NCI-H1930 (cell line): ENCODE measurements around the gene PIP4K2C.
"Not testable (repeated sequence)": the region's sequence is repeated elsewhere in the genome, so short reads cannot be mapped to it uniquely, and the experiment has no call there.

Experiments used
- DNase-seq, 2 experiments: peaks; one replicate each; lab custom pipeline; 2025; lab: John Stamatoyannopoulos, UW

The PIP4K2C gene

DNA sequence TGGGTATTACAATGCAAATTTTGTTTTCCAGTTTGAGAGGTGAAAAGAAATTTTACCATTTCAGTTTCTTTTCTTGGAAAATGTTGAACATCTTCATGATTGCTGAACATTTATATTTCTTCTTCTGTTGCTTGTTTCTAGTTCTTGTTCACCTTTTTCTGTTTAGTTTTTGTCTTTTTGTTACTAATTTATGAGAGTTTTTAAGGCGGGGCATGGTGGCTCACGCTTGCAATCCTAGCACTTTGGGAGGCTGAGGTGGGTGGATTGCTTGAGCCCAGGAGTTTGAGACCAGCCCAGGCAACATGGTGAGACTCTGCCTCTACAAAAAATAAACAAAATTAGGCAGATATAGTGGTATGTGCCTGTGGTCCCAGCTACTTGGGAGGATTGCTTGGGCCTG, 30.5 kb upstream of the PIP4K2C start:
- DNase-seq, result no peak

DNA sequence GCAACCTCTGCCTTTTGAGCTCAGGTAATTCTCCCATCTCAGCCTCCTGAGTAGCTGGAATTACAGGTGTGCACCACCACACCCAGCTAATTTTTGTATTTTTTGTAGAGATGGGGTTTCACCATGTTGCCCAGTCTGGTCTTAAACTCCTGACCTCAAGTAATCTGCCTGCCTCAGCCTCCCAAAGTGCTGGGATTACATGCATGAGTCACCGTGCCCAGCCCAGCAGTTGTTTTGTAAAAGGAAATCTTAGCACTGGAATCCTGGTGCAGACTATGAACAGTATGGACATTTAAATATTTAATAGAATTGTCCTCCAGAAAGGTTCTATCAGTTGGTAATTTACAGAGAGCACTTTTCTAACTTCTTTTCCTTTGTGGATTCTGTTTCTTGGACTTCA, 29.9 kb upstream of the PIP4K2C start:
- DNase-seq, result not testable (repeated sequence)

DNA sequence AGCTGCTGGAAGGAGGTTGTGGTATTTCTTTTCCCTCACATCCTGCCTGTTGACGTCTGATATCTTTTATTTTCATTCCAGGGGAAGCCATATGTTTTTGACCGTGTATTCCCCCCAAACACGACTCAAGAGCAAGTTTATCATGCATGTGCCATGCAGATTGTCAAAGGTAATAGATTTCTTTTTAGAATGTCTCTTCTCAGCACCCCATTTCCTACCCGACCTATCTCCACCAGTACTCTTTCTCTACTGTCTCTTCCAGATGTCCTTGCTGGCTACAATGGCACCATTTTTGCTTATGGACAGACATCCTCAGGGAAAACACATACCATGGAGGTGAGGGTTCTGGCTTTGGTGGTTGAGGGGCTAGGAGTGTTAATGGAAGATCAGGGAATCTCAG, 27.6 kb upstream of the PIP4K2C start:
- DNase-seq, result no peak

DNA sequence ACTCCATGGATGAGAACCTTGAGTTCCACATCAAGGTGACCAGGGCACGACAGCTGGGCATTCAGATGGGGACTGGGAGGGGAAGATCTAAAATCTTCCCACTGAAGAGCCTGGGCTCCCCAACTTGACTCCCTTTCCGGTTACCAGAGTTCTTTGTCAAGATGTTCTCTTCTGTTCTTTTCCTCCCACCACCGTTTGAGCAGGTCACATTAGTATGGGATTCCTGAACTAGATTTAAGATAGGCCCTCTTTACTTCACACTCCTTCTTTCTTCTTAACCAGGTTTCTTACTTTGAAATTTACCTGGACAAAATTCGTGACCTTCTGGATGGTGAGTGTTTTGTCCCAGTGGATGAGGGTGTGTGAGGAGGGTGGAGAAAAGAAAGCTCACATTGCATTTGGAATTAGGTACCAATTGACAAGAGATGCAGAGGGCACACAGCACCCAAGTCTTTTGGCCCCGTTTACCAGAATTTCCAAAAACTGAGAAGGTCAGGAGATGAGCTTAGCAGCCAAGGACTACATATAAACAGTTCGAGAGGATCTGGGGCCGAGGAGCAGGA, 26.7 kb upstream of the PIP4K2C start:
- no peak for DNase-seq

DNA sequence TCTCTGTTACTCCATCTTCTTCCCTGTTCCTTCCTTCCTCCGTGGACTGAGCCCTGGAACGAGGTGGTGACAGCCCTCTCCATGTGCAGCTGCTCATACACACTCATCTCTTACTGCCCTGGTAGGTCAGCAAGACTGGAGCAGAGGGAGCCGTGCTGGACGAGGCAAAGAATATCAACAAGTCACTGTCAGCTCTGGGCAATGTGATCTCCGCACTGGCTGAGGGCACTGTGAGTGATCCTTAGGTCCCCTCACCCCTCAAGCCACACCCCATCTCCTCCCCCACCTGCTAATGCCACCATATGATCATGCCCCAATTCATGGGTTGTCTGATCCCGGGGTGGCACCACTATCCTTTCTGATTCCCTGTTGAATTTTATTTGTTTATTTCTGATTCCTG, 22.2 kb upstream of the PIP4K2C start:
- DNase-seq, result no peak

DNA sequence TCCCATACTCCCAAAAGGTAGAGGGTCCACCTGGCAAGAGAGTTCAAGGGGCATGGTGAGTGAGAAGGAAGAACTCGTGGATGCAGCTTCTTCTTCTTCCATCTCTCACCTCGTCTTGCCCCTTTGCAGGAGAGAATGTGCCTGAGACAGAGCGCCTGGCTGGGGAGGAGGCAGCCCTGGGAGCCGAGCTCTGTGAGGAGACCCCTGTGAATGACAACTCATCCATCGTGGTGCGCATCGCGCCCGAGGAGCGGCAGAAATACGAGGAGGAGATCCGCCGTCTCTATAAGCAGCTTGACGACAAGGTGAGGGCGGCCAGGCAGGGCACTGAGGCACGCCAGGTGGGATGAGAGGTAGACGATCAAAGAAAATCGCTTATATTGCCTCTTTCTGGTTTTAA, 21.1 kb upstream of the PIP4K2C start:
- DNase-seq, result no peak

DNA sequence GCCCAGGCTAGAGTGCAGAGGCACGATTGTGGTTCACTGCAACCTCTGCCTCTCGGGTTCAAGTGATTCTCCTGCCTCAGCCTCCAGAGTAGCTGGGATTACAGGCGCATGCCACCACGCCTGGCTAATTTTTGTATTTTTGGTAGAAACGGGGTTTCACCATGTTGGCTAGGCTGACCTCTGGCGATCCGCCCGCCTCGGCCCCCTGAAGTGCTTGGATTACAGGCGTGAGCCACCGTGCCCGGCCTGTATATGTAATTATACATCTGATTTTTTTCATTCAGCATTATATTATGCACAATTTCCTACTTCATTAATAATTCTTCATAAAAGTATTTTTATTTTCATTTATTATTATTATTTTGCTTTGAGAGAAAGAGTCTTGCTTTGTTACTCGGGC, 20.6 kb upstream of the PIP4K2C start:
- not testable (repeated sequence) for DNase-seq

DNA sequence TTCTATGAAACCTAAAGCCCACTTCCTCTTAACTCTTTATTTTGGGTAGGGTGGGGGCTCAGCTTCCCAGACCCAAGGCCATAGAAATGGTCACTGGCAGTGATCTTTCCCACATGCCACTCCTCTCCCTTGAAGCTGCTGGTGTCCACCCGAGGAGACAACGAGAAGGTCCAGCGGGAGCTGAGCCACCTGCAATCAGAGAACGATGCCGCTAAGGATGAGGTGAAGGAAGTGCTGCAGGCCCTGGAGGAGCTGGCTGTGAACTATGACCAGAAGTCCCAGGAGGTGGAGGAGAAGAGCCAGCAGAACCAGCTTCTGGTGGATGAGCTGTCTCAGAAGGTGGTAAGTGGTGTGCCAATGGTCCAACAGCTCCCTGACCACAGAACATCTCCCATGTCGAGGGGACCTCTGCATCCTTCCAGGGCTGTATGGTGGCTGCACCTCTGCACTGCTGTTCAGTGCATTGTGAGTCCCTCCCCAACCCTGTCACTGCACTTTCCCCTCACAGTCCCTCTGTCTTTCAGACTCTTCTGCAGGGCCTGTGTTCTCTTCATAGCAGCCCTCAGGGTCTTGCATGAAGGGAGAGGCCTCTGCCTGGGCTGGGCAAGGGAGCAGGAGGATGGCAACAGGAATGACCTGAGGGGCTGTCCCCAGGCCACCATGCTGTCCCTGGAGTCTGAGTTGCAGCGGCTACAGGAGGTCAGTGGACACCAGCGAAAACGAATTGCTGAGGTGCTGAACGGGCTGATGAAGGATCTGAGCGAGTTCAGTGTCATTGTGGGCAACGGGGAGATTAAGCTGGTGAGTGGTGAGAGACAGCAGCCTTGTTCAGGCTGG, 18.8 kb upstream of the PIP4K2C start:
- no peak for DNase-seq

DNA sequence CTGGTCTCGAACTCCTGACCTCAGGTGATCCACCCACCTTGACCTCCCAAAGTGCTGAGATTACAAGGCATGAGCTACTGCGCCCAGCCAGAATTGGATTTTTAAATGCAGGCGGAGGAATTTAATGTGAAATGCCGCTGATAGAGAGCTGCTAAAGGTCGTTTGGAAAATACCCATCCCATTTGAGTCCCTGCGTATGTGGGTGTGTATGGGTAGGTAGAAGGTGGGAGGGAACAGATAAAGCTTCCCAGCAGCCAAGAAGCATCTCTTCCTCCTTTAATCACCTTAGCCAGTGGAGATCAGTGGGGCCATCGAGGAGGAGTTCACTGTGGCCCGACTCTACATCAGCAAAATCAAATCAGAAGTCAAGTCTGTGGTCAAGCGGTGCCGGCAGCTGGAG, 16.2 kb upstream of the PIP4K2C start:
- no peak for DNase-seq

DNA sequence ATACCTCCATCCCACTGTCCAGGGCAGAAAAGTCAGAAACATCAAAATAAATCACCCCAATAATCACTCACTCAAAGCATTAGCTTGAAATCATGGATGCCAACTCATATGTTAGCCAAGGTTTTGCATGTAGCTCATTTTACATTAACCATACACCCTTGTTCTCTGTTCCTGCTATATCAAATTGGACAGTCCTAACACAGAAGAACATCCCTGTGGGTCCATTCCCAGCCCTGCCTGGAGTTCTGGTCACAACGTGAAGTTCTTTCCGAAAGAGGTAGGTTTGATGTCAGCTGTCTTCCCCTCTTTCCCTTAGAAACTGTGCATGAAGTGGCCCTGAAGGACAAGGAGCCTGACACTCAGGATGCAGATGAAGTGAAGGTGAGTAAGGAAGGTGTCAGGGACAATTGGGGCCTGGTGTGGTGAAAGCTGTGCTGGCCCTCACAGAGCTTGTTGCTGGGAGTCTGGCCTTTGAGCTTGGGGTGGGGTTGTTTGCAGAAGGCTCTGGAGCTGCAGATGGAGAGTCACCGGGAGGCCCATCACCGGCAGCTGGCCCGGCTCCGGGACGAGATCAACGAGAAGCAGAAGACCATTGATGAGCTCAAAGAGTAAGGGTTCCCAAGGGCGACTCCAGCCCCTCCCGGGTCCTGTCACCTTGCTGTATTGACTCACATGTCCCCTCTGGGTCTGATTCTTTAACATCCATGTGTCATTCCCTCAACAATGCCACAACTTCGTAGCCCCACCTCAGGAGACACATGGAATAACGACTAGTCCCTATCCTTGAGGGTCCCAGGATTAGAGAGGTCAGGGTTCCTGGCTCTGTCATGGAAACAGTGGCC, 15.0 kb upstream of the PIP4K2C start:
- no peak for DNase-seq

DNA sequence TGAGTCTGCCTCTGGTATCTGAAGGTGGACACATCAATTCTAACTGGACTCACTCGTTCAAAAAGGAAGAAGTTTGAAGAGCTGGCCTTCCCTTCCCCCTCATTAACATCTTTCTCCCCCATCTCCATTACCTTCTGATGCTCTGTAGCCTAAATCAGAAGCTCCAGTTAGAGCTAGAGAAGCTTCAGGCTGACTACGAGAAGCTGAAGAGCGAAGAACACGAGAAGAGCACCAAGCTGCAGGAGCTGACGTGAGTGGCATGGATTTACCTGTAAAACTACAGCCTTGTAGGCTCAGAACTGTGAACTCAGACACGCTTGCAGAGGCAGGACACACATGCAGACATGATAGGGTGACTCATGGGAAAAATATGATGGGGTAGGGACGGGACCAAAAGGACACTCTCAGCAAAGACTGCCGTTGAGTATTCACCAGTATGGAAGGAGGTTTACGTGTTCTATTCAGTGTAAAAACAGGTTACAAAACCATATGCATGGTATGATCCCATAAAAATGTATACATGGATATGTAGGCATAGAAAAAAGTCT, 14.3 kb upstream of the PIP4K2C start:
- DNase-seq, result no peak

DNA sequence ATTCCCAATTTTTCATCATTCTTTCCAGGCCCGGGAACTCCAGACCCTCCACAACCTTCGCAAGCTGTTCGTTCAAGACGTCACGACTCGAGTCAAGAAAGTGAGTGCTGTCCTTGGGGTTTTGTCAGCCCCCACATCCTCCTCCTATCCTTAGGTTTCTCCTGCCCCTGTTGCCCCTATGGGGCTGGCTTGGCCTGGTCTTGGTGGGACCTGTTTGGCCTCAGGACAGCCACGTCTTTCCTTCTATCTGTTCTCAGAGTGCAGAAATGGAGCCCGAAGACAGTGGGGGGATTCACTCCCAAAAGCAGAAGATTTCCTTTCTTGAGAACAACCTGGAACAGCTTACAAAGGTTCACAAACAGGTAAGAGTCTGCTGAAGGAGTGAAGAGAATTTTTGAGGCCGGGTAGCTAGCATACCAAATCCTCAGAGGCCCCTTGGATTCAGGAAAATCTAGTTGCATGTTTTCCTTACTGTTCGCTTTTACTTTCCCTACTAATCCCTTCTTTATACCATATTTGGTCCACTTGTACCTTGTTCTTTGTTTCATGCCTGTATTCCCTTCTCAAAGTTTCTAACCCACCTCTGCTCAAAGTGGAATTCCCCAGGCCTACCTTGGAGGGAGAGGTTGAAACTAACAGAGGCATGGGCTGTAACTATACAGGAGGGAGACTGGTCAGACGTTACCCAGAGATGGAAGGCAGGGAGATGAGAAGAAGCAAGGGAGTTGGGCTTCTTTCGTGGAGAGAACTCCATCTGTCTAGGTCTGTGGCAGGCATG, 12.8 kb upstream of the PIP4K2C start:
- no peak for DNase-seq

DNA sequence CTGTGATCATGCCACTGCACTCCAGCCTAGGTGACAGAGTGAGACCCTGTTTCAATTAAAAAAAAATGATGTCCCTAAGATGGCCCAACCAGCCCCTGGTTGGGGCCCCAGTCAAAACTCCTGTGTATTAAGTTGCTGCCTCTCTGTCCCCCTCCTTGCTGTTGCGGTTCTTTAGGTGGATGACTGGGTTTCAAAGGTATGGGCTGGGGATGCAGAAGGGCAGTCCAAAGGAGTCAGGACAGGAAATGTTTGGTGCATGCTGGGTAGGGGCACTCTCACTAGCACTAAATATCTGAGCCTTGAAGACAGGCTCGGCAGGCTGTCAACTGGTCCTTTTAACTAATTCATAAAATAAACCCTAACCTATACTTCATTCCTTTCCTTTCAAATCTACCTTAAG, 12.0 kb upstream of the PIP4K2C start:
- DNase-seq, result no peak

DNA sequence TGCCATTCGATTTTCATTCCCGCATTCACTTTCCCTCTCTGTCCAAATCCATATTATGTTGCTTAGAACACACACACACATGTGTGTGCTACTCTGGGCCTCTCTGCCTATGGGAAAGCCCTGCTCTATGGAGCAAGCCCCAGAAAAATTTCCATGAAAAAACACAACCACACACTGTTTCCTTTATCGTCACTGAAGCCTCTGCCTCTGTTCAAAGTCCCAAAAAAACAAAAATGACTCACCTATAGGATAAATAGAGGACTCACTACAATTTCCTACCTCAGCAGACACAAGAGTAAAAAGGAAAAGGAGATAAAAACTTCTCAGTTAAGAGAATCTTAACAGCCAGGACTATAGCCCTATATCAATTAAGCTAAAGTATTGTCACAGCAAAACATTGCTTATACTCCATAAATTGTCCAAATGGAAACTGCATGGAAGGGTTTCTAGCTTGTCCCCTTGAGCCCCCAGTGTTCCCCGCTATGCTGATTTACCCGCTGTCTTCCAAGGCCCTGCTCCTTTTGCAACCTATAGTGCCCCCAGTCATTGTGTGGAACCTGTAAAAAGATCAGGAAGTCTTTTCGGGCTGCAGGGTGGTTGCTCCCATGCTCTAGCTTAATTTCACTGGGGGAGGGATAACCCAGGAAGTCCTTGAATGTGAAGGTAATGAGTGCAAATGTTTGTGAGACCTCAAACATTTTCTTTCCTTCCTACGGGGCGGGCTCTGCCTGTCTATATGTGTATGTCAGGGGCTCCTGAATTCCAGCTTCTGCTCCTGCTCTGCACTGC, 11.1 kb upstream of the PIP4K2C start:
- DNase-seq, result no peak

DNA sequence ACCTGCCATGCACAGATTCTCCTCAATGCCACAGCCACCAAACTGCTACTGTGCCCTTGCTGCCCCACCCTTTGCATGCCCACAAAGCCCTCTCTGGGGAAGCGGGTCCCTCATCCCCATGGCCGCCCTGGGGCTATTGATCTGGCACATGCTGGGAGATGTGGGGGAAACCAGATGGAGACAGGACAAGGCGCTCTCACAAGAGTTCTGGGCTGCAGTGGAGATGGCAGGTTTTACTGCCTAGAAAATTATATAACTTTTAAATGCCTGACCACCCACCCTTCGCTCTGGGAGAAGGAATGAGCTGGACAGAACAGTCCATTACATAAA, 10.6 kb upstream of the PIP4K2C start:
- DNase-seq, result no peak

DNA sequence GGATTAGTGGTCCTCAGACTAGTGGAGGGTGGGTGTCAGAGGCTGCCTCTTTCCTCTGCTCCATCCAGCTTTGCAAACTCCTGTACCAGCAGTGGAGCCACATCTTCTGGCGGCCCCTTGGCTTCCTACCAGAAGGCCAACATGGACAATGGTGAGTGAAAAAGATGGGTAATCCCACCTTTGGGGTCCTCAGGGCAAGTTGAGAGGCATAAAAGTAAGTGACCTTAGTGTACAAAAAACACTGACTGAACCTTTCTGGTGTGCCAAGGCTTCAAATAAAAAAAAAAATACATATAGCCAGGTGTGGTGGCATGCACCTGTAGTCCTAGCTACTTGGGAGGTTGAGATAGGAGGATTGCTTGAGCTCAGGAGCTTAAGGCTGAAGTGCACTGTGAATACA, 9.2 kb upstream of the PIP4K2C start:
- no peak for DNase-seq

DNA sequence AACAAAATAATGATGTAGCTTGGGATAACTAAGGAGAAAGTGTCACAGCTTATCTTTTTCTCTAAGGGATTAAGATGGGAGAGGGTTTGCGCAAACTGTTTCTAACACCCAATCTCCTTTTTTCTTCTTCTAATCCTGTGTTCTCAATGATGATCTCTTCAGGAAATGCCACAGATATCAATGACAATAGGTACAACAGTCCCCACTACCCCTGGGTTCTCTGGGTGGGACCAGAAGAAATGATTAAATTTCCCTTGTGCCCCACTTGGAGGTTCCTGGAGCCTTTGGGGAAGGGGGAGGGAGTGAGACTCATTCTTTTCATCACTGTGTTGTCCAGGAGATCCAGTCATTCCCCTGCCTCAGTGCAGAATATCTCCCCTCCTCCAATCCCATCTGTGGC, 8.6 kb upstream of the PIP4K2C start:
- DNase-seq, result no peak

DNA sequence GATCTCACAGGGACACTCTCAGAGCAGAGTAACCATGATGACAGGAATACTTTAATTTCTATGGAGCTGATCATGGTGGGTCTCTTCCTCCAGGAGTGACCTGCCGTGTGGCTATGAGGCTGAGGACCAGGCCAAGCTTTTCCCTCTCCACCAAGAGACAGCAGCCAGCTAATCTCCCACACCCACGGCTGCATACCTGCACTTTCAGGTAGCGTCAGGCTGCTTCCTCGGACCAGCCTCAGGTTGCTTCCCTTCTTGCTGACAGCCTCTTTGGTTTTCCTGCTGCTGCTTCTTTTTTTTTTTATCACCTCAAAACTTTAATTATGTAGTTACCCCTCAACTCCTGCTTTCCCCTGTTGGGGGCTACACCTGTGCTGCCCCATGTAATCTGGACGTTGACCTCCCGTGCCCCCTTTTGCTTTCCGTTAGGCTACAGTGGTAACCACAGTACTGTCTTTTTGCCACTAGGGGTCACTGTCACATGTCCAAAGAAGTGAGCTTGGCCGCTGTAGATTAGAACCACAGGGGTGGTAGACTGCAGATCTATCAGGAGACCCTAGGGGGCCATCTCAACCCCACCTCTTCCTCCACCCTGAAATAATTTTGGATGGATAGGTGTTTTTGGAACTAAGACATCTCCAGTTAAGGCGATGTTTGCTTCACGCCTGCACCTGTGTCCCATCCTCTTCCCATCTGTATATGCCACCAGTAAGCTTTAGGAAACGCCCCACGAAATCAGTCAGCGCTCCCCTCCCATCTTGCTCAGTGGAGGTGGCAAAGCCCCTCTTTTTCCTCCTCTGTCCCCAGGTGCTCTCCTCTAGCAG, 7.8 kb upstream of the PIP4K2C start:
- DNase-seq, result peak; percentile 66 to 69

DNA sequence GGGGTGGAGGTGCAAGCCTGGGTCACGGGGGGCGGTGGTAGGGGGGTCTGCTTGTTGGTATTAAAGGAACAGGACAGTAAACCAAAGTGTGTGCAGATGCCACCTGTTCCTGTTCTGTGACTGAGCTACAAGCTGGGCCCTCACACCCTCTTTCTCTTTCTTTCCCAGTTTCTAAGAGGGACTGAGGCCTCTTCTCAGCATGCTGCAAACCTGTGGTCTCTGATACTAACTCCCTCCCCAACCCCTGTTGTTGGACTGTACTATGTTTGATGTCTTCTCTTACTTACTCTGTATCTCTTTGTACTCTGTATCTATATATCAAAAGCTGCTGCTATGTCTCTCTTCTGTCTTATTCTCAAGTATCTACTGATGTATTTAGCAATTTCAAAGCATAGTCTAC, 6.9 kb upstream of the PIP4K2C start:
- no peak for DNase-seq

DNA sequence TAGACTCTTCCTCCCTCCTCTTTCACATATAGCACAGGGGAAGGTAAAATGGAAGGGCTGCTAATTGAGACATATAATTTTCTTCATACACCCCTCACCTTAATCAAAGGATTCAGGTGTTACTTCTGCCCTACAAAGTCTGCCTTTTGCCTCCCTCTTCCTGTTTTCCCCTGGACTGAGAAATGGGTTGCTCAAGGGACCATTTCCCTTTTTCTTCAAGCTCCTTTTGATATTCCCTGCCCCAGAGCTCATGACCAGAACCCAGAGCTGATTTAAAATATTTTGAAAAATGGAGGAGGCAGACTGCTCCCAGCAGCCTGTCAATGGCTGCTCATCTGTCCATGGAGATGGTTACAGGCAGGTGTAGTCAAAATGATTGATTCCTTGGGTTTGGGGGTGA, 6.3 kb upstream of the PIP4K2C start:
- DNase-seq, result no peak
